SH-SY5Y (cell line): ENCODE measurements around the gene MCM7.

Source experiments
- GATA2 ChIP-seq: IDR thresholded peaks from 2 replicates; pipeline ENCODE4 v1.6.1; 2011; ENCODE audit warnings: mild to moderate bottlenecking, low read depth, low read length
- GATA3 ChIP-seq: IDR thresholded peaks from 2 replicates; pipeline ENCODE4 v1.6.1; 2011; ENCODE audit warnings: low read depth, mild to moderate bottlenecking, low read length, moderate library complexity

DNA sequence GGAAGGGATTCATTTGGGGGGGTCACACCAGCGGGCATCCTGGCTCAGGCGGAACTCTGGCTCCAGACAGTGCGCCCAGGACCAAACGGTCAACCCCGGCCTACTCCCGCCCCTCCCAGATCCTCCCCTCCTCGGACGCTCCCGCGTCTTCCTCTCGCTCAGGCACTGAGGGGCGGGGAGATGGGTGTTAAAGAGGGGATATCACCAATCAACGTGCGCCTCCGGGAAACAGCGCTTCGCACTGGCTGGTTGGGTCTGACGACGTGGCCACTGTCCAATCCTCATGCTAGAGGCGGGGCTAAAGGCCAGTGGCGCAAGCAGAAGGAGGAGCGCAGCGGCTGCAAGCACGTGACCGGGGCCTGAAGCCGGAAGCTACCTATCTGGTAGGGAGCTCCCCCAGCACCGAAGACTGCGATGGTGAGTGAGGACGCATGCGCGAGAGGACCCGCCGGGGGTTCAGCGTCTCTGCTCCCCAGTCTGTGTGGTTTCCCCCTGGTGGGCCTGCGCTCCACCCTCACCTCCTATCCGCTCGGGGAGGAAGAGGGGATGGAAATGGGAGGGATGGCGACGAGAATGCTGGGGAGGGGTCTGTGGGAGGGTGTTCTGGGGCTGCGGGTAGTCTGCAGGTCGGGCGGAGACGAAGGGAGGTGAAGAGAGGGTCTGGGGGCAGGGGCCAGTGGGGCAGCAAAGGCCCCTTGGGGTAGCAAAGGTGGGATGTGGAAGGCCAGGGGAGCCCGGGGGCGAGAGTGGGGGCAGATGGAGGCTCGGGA, 47.5 kb upstream of the MCM7 start, which contains the start of gene LAMTOR4:
- TF ChIP-seq GATA2 (0 out of 2 replicates have a peak, but pooled peaks have one; percentile 13), GATA3 (no peak)
